Endothelial cell of umbilical vein (primary cell): ENCODE measurements around the gene NDUFS4. TPM values are rescaled to one million over a fixed set of nuclear protein-coding genes. Genes with fewer than 3 reads are reported as not detected.

Experiments
- BruUV-seq: library from RNA; stranded (reverse); fragments of 400-500 nt; replicated peaks from 2 replicates; lab custom pipeline; 2021; lab: Mats Ljungman, UMichigan
- CTCF ChIA-PET: fragments of 300-600, 350-600 bp; sonication (Branson Sonifier 250); formaldehyde crosslinking; loops from one replicate; lab custom pipeline; 2021; ENCODE audit warnings: antibody characterized with exemption, inconsistent platforms; lab: Charles Lee
- POLR2A ChIA-PET: fragments of 300-600, 350-600 bp; sonication (Branson Sonifier 250); formaldehyde crosslinking; loops from one replicate; lab custom pipeline; 2021; ENCODE audit warnings: antibody characterized with exemption, inconsistent platforms; lab: Charles Lee
- DNase-seq: peaks from one replicate; pipeline ENCODE4 v3.0.0-alpha.2; 2011; ENCODE audit warnings: low read depth, low spot score
- FAIRE-seq: peaks from 2 replicates; lab custom pipeline; 2011; peaks lifted over from hg19 to GRCh38; lab: Jason Lieb, UNC
- H2AFZ ChIP-seq: 2 replicates; pipeline ENCODE4 v1.6.0; 2012; ENCODE audit warnings: low read depth, low read length, control low read depth, inconsistent platforms
- H3K27ac ChIP-seq: 2 replicates; pipeline ENCODE4 v1.5.1; 2011; ENCODE audit warnings: low read depth, mild to moderate bottlenecking, control low read depth, low read length, moderate library complexity; ENCODE audit not compliant: insufficient read depth
- H3K27me3 ChIP-seq, 2 experiments: 2 replicates each; pipeline versions ENCODE4 v1.6.0 to v1.6.1; 2011; ENCODE audit warnings: low read length in 2 of 2, mixed read lengths in 1 of 2; ENCODE audit not compliant: control insufficient read depth in 2 of 2, insufficient read depth in 2 of 2
- H3K36me3 ChIP-seq, 2 experiments: 2 replicates in 1 of 2; 3 replicates in 1 of 2; pipeline ENCODE4 v1.5.1; 2011; ENCODE audit warnings: low read length in 2 of 2, mild to moderate bottlenecking in 1 of 2, moderate library complexity in 1 of 2; ENCODE audit not compliant: control insufficient read depth in 2 of 2, insufficient read depth in 2 of 2; ENCODE audit errors: extremely low read depth in 1 of 2
- H3K4me1 ChIP-seq: 3 replicates; pipeline ENCODE4 v1.5.1; 2011; ENCODE audit warnings: mild to moderate bottlenecking, low read length; ENCODE audit not compliant: control insufficient read depth, insufficient read depth; ENCODE audit errors: extremely low read depth
- H3K4me2 ChIP-seq: 2 replicates; pipeline ENCODE4 v1.6.1; 2011; ENCODE audit warnings: low read length, control low read depth, mixed read lengths; ENCODE audit not compliant: insufficient read depth
- H3K4me3 ChIP-seq, 3 experiments: fragments of 200-600 bp in 1 of 3; sonication (generic), shearing (Covaris generic) in 1 of 3; replicated peaks in 1 of 3; 2 replicates each; pipeline ENCODE4 v1.5.1; 2011 to 2016; ENCODE audit warnings: control low read depth in 3 of 3, low read length in 3 of 3, mild to moderate bottlenecking in 2 of 3, inconsistent platforms in 1 of 3, low read depth in 1 of 3, moderate library complexity in 1 of 3; ENCODE audit not compliant: insufficient read depth in 1 of 3
- H3K79me2 ChIP-seq: 2 replicates; pipeline ENCODE4 v1.6.0; 2012; ENCODE audit warnings: low read length, inconsistent platforms; ENCODE audit not compliant: control insufficient read depth, insufficient read depth
- H3K9ac ChIP-seq: replicated peaks from 2 replicates; pipeline ENCODE3; 2011; ENCODE audit warnings: low read length, control low read depth; ENCODE audit not compliant: insufficient read depth; ENCODE audit errors: extremely low read depth
- H3K9me1 ChIP-seq: replicated peaks from 3 replicates; pipeline ENCODE4 v1.6.0; 2011; ENCODE audit warnings: mild to moderate bottlenecking, low read length; ENCODE audit not compliant: control insufficient read depth, insufficient read depth; ENCODE audit errors: extremely low read depth
- H3K9me3 ChIP-seq: replicated peaks from 2 replicates; pipeline ENCODE4 v1.5.1; 2012; ENCODE audit warnings: low read length, inconsistent platforms; ENCODE audit not compliant: control insufficient read depth, insufficient read depth
- H4K20me1 ChIP-seq: replicated peaks from 2 replicates; pipeline ENCODE3; 2011; ENCODE audit warnings: mild to moderate bottlenecking, low read length; ENCODE audit not compliant: control insufficient read depth, insufficient read depth; ENCODE audit errors: extremely low read depth
- EZH2 ChIP-seq: IDR thresholded peaks from 2 replicates; pipeline ENCODE4 v1.6.1; 2012; ENCODE audit warnings: borderline replicate concordance, low read depth, mild to moderate bottlenecking, moderate library complexity, low read length, inconsistent platforms; ENCODE audit not compliant: severe bottlenecking
- FOS ChIP-seq: IDR thresholded peaks from 2 replicates; pipeline ENCODE4 v1.6.1; 2011; ENCODE audit warnings: mild to moderate bottlenecking, low read length, moderate library complexity, borderline replicate concordance; ENCODE audit not compliant: insufficient read depth
- GATA2 ChIP-seq: IDR thresholded peaks from 2 replicates; pipeline ENCODE4 v1.7.0; 2011; ENCODE audit warnings: low read depth, mild to moderate bottlenecking, moderate library complexity, mixed read lengths, low read length; ENCODE audit not compliant: insufficient read length, insufficient read depth
- JUN ChIP-seq: IDR thresholded peaks from 2 replicates; pipeline ENCODE4 v1.6.1; 2011; ENCODE audit warnings: borderline replicate concordance, low read depth; ENCODE audit not compliant: insufficient read length, insufficient read depth
- MYC ChIP-seq: IDR thresholded peaks from one replicate; pipeline ENCODE4 v1.6.1; 2011; ENCODE audit warnings: mild to moderate bottlenecking, low read depth, low read length
- POLR2A ChIP-seq: IDR thresholded peaks from 2 replicates; pipeline ENCODE4 v1.6.1; 2012; ENCODE audit warnings: low read depth, mild to moderate bottlenecking, control low read depth, low read length
- POLR2AphosphoS5 ChIP-seq: IDR thresholded peaks from 2 replicates; pipeline ENCODE4 v1.6.1; 2012; ENCODE audit warnings: low read depth, mild to moderate bottlenecking, control low read depth, low read length, moderate library complexity; ENCODE audit not compliant: insufficient read depth
- dilution Hi-C: fragments of 300-500 bp; cut with MboI; formaldehyde crosslinking; loops from one replicate; pipeline ENCODE4 v1.15.0; 2019; ENCODE audit warnings: low sequenced_read_pairs; ENCODE audit not compliant: extremely low pct_ligation_motif_present
- intact Hi-C: fragments of 100-400 bp; cut with micrococcal nuclease; formaldehyde crosslinking; loops from one replicate; pipeline ENCODE4 v1.10.0; 2022
- polyA plus RNA-seq, 4 experiments: library from polyadenylated mRNA; depleted of rRNA in 3 of 4; stranded (reverse) in 3 of 4; unstranded in 1 of 4; fragments of >200 nt; gene quantifications; 2 replicates each; pipeline versions ENCODE4 v1.2.1 to v1.2.3, GENCODE V29; 2011 to 2012; ENCODE audit warnings: missing spikeins in 1 of 4
- total RNA-seq: library from RNA; stranded (reverse); gene quantifications from 2 replicates; pipeline ENCODE4 v1.2.3, GENCODE V29; 2021
- TF ChIP-seq, protein P1 (sequence below): IDR thresholded peaks from 2 replicates; pipeline ENCODE4 v1.6.1; 2011; ENCODE audit not compliant: insufficient read depth, insufficient read length
- TF ChIP-seq, protein P2 (sequence below), 2 donors: IDR thresholded peaks; 1 replicate in 1 of 2; 2 replicates in 1 of 2; pipeline ENCODE4 v1.5.1; 2011; ENCODE audit warnings: low read length in 2 of 2, mild to moderate bottlenecking in 2 of 2, moderate library complexity in 2 of 2, control low read depth in 1 of 2, inconsistent platforms in 1 of 2, low read depth in 1 of 2; ENCODE audit not compliant: insufficient read depth in 1 of 2; ENCODE audit errors: extremely low read depth in 1 of 2

NDUFS4 gene
- total and polyA plus RNA-seq, 2 donors (not counting 3 experiments of a cell fraction or from before 2014, with no cell fraction given): 70.4 to 76.2 TPM

DNA sequence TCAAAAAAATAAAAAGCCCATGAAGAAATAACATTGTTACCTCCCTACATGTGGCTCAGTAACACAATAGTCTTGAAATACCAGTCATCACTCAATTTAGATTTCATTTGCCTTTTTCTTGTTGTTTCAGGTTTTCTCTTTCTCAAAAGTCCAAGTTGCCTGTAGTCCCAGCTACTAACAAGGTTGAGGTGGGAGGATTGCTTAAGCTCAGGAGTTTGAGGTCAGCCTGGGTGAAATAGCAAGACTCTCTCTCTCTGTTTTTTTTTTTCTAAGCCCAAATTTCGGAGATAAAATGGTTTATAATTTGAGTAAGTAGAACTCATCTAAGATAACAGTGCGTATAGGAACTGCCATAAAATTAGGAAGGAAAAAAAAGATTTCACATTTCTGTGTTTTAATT is 17.5 kb upstream of the NDUFS4 start:
- intact Hi-C loops (no loop called here), dilution Hi-C loops (no loop called here)
- H3K27me3 ChIP-seq: peaks cover 4 to 25% of the 10 kb centered on the region in 2 experiments
- ChIA-PET CTCF (interaction anchor here (0.7 kb wide), 1 partner anchor 183 kb away, joined by 3 read pairs; no protein-coding TSS in a partner anchor), POLR2A (no interaction called here)
- no TSS peak for BruUV-seq
- no peak overlapping the region for H3K27ac ChIP-seq
- H3K4me2 ChIP-seq: no peak overlapping the region
- H3K9ac ChIP-seq: no peak overlapping the region
- H4K20me1 ChIP-seq: no peaks in the 10 kb centered on the region
- H3K4me3 ChIP-seq: no peak overlapping the region
- no peak for FAIRE-seq
- no peaks in the 10 kb centered on the region for H3K9me1 ChIP-seq
- H3K36me3 ChIP-seq: no peaks in the 10 kb centered on the region
- H3K9me3 ChIP-seq: no peaks in the 10 kb centered on the region
- TF ChIP-seq FOS: no peak
- TF ChIP-seq POLR2AphosphoS5: no peak
- no peak for TF ChIP-seq MYC
- no peak for TF ChIP-seq JUN
- TF ChIP-seq POLR2A: no peak
- no peak for TF ChIP-seq GATA2
- TF ChIP-seq EZH2: no peak
- TF ChIP-seq, protein P1, sequence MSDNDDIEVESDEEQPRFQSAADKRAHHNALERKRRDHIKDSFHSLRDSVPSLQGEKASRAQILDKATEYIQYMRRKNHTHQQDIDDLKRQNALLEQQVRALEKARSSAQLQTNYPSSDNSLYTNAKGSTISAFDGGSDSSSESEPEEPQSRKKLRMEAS: no peak
- TF ChIP-seq, protein P2, sequence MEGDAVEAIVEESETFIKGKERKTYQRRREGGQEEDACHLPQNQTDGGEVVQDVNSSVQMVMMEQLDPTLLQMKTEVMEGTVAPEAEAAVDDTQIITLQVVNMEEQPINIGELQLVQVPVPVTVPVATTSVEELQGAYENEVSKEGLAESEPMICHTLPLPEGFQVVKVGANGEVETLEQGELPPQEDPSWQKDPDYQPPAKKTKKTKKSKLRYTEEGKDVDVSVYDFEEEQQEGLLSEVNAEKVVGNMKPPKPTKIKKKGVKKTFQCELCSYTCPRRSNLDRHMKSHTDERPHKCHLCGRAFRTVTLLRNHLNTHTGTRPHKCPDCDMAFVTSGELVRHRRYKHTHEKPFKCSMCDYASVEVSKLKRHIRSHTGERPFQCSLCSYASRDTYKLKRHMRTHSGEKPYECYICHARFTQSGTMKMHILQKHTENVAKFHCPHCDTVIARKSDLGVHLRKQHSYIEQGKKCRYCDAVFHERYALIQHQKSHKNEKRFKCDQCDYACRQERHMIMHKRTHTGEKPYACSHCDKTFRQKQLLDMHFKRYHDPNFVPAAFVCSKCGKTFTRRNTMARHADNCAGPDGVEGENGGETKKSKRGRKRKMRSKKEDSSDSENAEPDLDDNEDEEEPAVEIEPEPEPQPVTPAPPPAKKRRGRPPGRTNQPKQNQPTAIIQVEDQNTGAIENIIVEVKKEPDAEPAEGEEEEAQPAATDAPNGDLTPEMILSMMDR (IDR thresholded peaks at IDR 0.05; ENCODE audit: extremely low read depth in 1 of 2, insufficient read depth in 1 of 2, low read depth in 1 of 2, low read length in 2 of 2): no peak
- DNase-seq: no peak
- no peaks in the 10 kb centered on the region for H3K4me1 ChIP-seq
- H2AFZ ChIP-seq: no peak overlapping the region
- H3K79me2 ChIP-seq: no peaks in the 10 kb centered on the region
